ENCODE data around the gene C1QTNF9B. TPM values are rescaled to one million over a fixed set of nuclear protein-coding genes. Genes with fewer than 3 reads are reported as not detected.
"Not testable (repeated sequence)": the region's sequence is repeated elsewhere in the genome, so short reads cannot be mapped to it uniquely, and the experiment has no call there.

The C1QTNF9B gene
- not detected in 2 replicates for total RNA-seq (ENCODE audit: low replicate concordance)
- long read RNA-seq, result 0 reads

- not testable (repeated sequence) for H3K36me3 Mint-ChIP-seq; DNase-seq (ENCODE audit: extremely low spot score, unreplicated experiment); H3K9me3 Mint-ChIP-seq; H3K27ac Mint-ChIP-seq; H3K27me3 Mint-ChIP-seq; H3K4me1 Mint-ChIP-seq (ENCODE audit: unreplicated experiment); H3K4me3 Mint-ChIP-seq
These were observed at the start of gene C1QTNF9B for GRCh38 chr13:23897452-23897919. C1QTNF9B (minus strand) TSS chr13:23897502.

DNA sequence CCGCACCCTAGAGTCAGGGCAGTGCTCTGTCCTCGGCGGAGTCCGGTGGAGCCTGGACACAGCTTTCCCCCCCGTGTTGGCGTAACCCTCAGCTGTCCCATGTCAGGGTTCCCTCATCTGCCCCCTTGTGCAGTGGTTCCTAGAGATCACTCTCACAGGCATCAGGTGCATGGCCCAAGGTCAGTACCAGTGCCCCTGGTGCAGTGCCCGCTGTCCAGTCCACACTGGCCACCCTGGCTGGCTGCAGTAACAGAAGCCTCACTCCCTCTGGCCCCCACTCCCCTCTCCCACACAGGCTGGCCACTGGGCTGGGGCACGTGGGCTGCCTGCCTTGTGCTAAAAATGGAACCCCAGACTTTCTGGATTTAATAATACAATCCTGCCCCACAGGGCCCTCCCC is 49.6 kb upstream of the C1QTNF9B start:
- Mint-ChIP-seq H3K27me3 (no peaks in the 10 kb centered on the region), H3K36me3 (no peaks in the 10 kb centered on the region), H3K4me1 (ENCODE audit: unreplicated experiment) (no peaks in the 10 kb centered on the region)

DNA sequence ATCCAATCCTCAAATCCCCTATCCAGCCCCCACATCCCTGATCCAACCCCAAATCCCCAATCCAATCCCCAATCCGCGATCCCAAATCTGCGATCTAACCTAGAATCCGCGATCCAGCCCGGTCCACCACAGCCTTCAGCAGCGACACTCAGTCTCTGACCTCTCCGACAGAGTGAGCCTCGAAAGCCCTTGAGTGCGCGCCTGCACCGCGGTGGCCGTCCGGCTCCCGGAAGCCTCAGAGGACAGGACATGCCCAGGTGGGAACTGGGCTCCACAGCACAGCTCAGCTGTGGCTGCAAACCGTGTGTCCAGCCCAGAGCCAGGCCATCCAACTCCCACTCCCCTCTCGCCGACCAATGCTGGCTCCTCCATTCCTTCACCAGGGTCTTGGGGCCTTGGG is 48.8 kb upstream of the C1QTNF9B start:
- Mint-ChIP-seq H3K27ac (no peak overlapping the region), H3K27me3 (no peaks in the 10 kb centered on the region), H3K4me1 (ENCODE audit: unreplicated experiment) (no peaks in the 10 kb centered on the region), H3K4me3 (no peak overlapping the region), H3K36me3 (no peaks in the 10 kb centered on the region), H3K9me3 (no peaks in the 10 kb centered on the region)
- no peak for DNase-seq (ENCODE audit: extremely low spot score, unreplicated experiment)
- no peak for TF ChIP-seq CTCF (conservative IDR thresholded peaks at IDR 0.05)

More for the DNA sequence above, 49.6 kb upstream of the C1QTNF9B start:
- TF ChIP-seq CTCF (conservative IDR thresholded peaks at IDR 0.05), result no peak
- H3K27ac Mint-ChIP-seq, result no peak overlapping the region
- no peak overlapping the region for H3K4me3 Mint-ChIP-seq
- H3K9me3 Mint-ChIP-seq, result no peaks in the 10 kb centered on the region
- DNase-seq (ENCODE audit: extremely low spot score, unreplicated experiment), result no peak

DNA sequence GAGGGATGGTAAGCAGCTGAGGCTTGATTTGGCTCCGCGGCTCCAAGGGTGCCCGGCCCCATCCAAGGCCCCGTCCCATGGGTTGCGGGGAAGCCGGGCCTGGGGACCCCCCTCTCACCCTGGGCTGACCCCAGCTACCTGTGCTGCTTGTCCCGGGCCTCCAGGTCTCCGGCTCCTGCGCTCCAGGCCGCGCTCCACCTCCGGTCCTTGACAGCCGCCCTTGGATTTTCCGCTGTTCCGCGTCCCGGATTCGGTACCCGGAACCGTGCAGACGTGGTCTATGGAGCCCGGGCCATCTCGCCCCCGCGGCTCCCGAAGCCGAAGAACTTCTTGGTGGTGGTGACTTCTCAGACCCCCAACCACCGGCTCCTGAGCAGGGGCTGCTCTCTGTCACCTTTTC is 48.3 kb upstream of the C1QTNF9B start:
- peaks cover under 1% of the 10 kb centered on the region for H3K27me3 Mint-ChIP-seq
- no peak for TF ChIP-seq CTCF (conservative IDR thresholded peaks at IDR 0.05)
- no peak overlapping the region for H3K4me3 Mint-ChIP-seq
- H3K9me3 Mint-ChIP-seq, result no peaks in the 10 kb centered on the region
- no peaks in the 10 kb centered on the region for H3K4me1 Mint-ChIP-seq (ENCODE audit: unreplicated experiment)
- no peaks in the 10 kb centered on the region for H3K36me3 Mint-ChIP-seq
- no peak overlapping the region for H3K27ac Mint-ChIP-seq
- no peak for DNase-seq (ENCODE audit: extremely low spot score, unreplicated experiment)

DNA sequence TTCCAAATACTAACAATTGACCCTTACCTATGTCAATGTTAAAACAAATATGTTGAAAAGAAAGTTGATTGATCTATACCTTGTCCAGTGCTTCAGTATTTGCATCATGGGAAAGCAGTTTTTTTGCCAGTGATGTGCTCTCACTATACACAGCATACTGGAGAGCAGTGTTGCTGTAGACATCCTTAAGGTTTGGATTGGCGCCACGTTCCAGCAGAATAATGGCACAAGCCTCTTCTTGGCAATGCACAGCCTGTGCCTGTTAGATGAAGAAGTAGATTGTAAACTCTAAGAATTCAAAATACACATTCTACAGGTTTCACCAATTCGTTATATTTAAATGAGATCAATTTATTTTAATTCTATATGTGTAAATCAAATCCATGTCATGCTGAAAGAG is 43.9 kb upstream of the C1QTNF9B start:
- Mint-ChIP-seq H3K27me3 (peaks cover 12% of the 10 kb centered on the region), H3K27ac (no peak overlapping the region), H3K4me1 (ENCODE audit: unreplicated experiment) (no peaks in the 10 kb centered on the region), H3K36me3 (peaks cover 5% of the 10 kb centered on the region), H3K4me3 (no peak overlapping the region), H3K9me3 (peaks cover 6% of the 10 kb centered on the region)
- DNase-seq (ENCODE audit: extremely low spot score, unreplicated experiment), result no peak
- TF ChIP-seq CTCF (conservative IDR thresholded peaks at IDR 0.05), result no peak

DNA sequence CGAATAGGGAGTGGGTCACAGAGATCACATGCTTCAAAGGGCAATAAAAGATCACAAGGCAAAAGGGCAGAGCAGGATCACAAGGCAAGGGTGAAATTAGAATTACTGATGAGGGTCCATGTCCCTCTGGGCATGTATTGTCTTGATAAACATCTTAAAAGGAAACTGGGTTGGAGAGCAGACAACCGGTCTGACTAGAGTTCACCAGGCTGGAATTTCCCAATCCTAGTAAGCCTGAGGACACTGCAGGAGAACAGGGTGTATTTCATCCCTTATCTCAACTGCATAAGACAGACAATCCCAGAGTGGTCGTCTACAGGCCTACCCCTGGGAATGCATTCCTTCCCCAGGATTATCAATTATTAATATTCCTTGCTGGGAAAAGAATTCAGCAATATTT is 42.4 kb upstream of the C1QTNF9B start:
- not testable (repeated sequence) for H3K36me3 Mint-ChIP-seq; H3K4me3 Mint-ChIP-seq; H3K9me3 Mint-ChIP-seq; DNase-seq (ENCODE audit: extremely low spot score, unreplicated experiment); H3K4me1 Mint-ChIP-seq (ENCODE audit: unreplicated experiment); H3K27ac Mint-ChIP-seq
- H3K27me3 Mint-ChIP-seq, result peaks cover 12% of the 10 kb centered on the region

DNA sequence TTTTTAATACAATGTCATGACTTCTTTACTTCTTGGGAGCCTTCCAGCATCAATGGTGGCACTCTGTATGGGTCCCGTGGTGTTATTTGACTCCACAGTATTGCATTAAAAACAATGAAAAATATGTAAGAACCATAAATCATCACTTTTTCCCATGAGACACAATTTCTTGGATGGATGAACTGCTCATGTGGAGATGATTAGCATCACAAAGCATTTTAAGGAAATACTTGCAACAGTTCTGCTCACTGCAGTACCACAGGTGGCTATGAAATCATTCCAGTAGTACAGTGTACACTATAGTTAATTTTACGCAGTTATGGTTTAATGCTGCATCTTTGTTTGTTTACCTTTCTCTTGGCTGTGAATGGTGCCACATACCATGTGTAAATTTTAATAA is 37.2 kb upstream of the C1QTNF9B start:
- no peak for DNase-seq (ENCODE audit: extremely low spot score, unreplicated experiment)
- Mint-ChIP-seq H3K36me3 (peaks cover 5% of the 10 kb centered on the region), H3K27ac (no peak overlapping the region), H3K27me3 (peaks cover 9% of the 10 kb centered on the region), H3K4me3 (no peak overlapping the region), H3K4me1 (ENCODE audit: unreplicated experiment) (no peaks in the 10 kb centered on the region), H3K9me3 (peaks cover 6% of the 10 kb centered on the region)
- no peak for TF ChIP-seq CTCF (conservative IDR thresholded peaks at IDR 0.05)
